Stomach (tissue), 9 donors: ENCODE measurements around the gene LBX2. TPM values are rescaled to one million over a fixed set of nuclear protein-coding genes. Genes with fewer than 3 reads are reported as not detected.

Source experiments
- DNase-seq, 2 donors: peaks; one replicate each; pipeline versions ENCODE4 v3.0.0 to v3.0.0-alpha.2; 2013 to 2019
- H3K27ac ChIP-seq, 5 donors: fragments of 200-600 bp in 4 of 5; sonication (generic) in 4 of 5; one replicate each; pipeline ENCODE4 v1.5.1; 2013 to 2019; ENCODE audit warnings: mild to moderate bottlenecking in 1 of 5, moderate library complexity in 1 of 5
- H3K27me3 ChIP-seq, 3 donors: fragments of 200-600 bp; sonication (generic); one replicate each; pipeline ENCODE4 v1.5.1; 2017 to 2019; ENCODE audit warnings: mixed run types in 1 of 3
- H3K36me3 ChIP-seq, 4 donors: fragments of 200-600 bp; sonication (generic); 1 replicate in 3 of 4; 2 replicates in 1 of 4; pipeline ENCODE4 v1.5.1; 2016 to 2019
- H3K4me1 ChIP-seq, 4 donors: fragments of 200-600 bp; sonication (generic); one replicate each; pipeline ENCODE4 v1.5.1; 2016 to 2019
- H3K4me3 ChIP-seq, 4 donors: fragments of 200-600 bp; sonication (generic) in 3 of 4; one replicate each; pipeline ENCODE4 v1.5.1; 2016 to 2019; ENCODE audit warnings: mild to moderate bottlenecking in 1 of 4
- H3K9me3 ChIP-seq, 4 donors: fragments of 200-600 bp; sonication (generic); one replicate each; pipeline ENCODE4 v1.5.1; 2016 to 2019
- CTCF ChIP-seq, 7 experiments: fragments of 450-650 bp in 4 of 7; fragments of 200-600 bp in 3 of 7; sonication (generic) in 3 of 7; IDR thresholded peaks; one replicate each; pipeline ENCODE4 v1.5.1; 2016 to 2019; ENCODE audit warnings: antibody characterized with exemption in 7 of 7, control low read depth in 2 of 7, mild to moderate bottlenecking in 1 of 7
- EP300 ChIP-seq: sonication (generic); formaldehyde crosslinking; IDR thresholded peaks from one replicate; pipeline ENCODE4 v1.6.1; 2017; ENCODE audit warnings: antibody characterized with exemption
- POLR2A ChIP-seq, 4 donors: fragments of 450-650 bp; IDR thresholded peaks; one replicate each; pipeline ENCODE4 v1.6.1; 2016; ENCODE audit warnings: antibody characterized with exemption in 4 of 4, control low read depth in 2 of 4, mild to moderate bottlenecking in 1 of 4, moderate library complexity in 1 of 4
- POLR2AphosphoS5 ChIP-seq, 3 donors: sonication (generic); formaldehyde crosslinking; IDR thresholded peaks; one replicate each; pipeline ENCODE4 v1.6.1; 2016; ENCODE audit warnings: antibody characterized with exemption in 3 of 3
- WGBS, 5 donors: extraction: QIAGEN DNeasy Blood & Tissue Kit in 3 of 5; methylation state at CpG; one replicate each; pipeline versions ENCODE4 v1.1.5 to v1.1.7; 2013 to 2018; 5-methylcytosine and 5-hydroxymethylcytosine counted together
- intact Hi-C: fragments of 100-400 bp; cut with DNase I; formaldehyde crosslinking; loops from one replicate; pipeline ENCODE4 v1.15.1; 2023; ENCODE audit warnings: low total_unique reads
- polyA plus RNA-seq, 3 donors: library from polyadenylated mRNA; stranded (reverse); fragments of 200-250 nt; gene quantifications; one replicate each; pipeline ENCODE4 v1.2.3, GENCODE V29; 2013
- total RNA-seq, 5 donors: library from RNA; depleted of rRNA; stranded (reverse); fragments of >200 nt; gene quantifications; one replicate each; pipeline versions ENCODE4 v1.1.0 to v1.2.3, GENCODE V29; 2014 to 2016
- donor health status: healthy with polysubstance abuse.
- donor health status: Bipolar disorder and iron deficiency.
- donor health status: healthy.

Gene LBX2
- total and polyA plus RNA-seq, 8 donors: 1.1 to 2.6 (median 1.2) TPM; not detected in 3

GRCh38 chr2:74457129-74457548, 42.3 kb downstream of the LBX2 start:
- Histone ChIP-seq H3K4me1 (peaks cover 37 to 49% (median 41%) of the 10 kb centered on the region in 4 donors), H3K27ac (peak overlapping the region; percentile 93 to 99 (median 97)), H3K9me3 (no peaks in the 10 kb centered on the region), H3K36me3 (peaks cover 5 to 16% (median 14%) of the 10 kb centered on the region in 4 donors), H3K27me3 (no peaks in the 10 kb centered on the region), H3K4me3 (peak overlapping the region; percentile 67 to 81 (median 72))
- WGBS, 5 donors: 0 to 3% (median 1%) methylated on average over 11 to 27 of the region's 27 CpGs
- no peak for TF ChIP-seq POLR2AphosphoS5 (IDR thresholded peaks at IDR 0.05)
- no peak for TF ChIP-seq EP300
- TF ChIP-seq CTCF (IDR thresholded peaks at IDR 0.05): no peak
- TF ChIP-seq POLR2A (IDR thresholded peaks at IDR 0.05): no peak
- DNase-seq: no peak
- intact Hi-C loops: no loop called here

GRCh38 chr2:74454654-74455511, 44.5 kb downstream of the LBX2 start, which contains the start of gene INO80B:
Gene INO80B (plus strand): TSS chr2:74455087. CDS start chr2:74455117, 30 bp downstream.
- peak within 1 kb of the TSS; percentile 21 to 82 (median 79) for H3K27ac ChIP-seq
- WGBS, 5 donors: 0 to 2% (median 1%) methylated on average over 36 to 40 of the region's 40 CpGs

GRCh38 chr2:74450570-74451190, 48.7 kb downstream of the LBX2 start:
- no peak for TF ChIP-seq POLR2A (IDR thresholded peaks at IDR 0.05)
- TF ChIP-seq EP300: no peak
- no peak for TF ChIP-seq CTCF (IDR thresholded peaks at IDR 0.05)
- TF ChIP-seq POLR2AphosphoS5 (IDR thresholded peaks at IDR 0.05): no peak

More at GRCh38 chr2:74454654-74455511, 44.5 kb downstream of the LBX2 start, which contains the start of gene INO80B:
- Histone ChIP-seq H3K36me3 (no peaks in the 10 kb centered on the region), H3K4me1 (peaks cover 37 to 45% (median 41%) of the 10 kb centered on the region in 4 donors), H3K9me3 (no peaks in the 10 kb centered on the region), H3K27me3 (peaks cover 0 to 7% (median 0%) of the 10 kb centered on the region in 3 donors), H3K4me3 (peak within 1 kb of the TSS; percentile 68 to 90 (median 80))
- peak; percentile 97 to 99 for DNase-seq
- no peak for TF ChIP-seq EP300
- TF ChIP-seq POLR2A (IDR thresholded peaks at IDR 0.05): no peak
- peak in 1 of 7 experiments; percentile 18 for TF ChIP-seq CTCF (IDR thresholded peaks at IDR 0.05)
- TF ChIP-seq POLR2AphosphoS5 (IDR thresholded peaks at IDR 0.05): peak; percentile 80 to 99 (median 93)
- intact Hi-C loops: no loop called here

GRCh38 chr2:74448771-74449170, 50.6 kb downstream of the LBX2 start:
- Histone ChIP-seq H3K27me3 (peaks cover 0 to 10% (median 0%) of the 10 kb centered on the region in 3 donors), H3K9me3 (no peaks in the 10 kb centered on the region), H3K4me3 (no peak overlapping the region), H3K4me1 (peaks cover 0 to 8% (median 0%) of the 10 kb centered on the region in 4 donors), H3K27ac (no peak overlapping the region), H3K36me3 (no peaks in the 10 kb centered on the region)
- no peak for DNase-seq
- 59 to 83% (median 77%) methylated on average over 2 of the region's 2 CpGs for whole genome bisulfite sequencing, 5 donors
- TF ChIP-seq EP300: no peak
- no peak for TF ChIP-seq POLR2AphosphoS5 (IDR thresholded peaks at IDR 0.05)
- no peak for TF ChIP-seq CTCF (IDR thresholded peaks at IDR 0.05)
- TF ChIP-seq POLR2A (IDR thresholded peaks at IDR 0.05): no peak
- intact Hi-C loops: no loop called here

More at GRCh38 chr2:74450570-74451190, 48.7 kb downstream of the LBX2 start:
- Histone ChIP-seq H3K4me1 (peaks cover 6 to 12% (median 10%) of the 10 kb centered on the region in 4 donors), H3K9me3 (no peaks in the 10 kb centered on the region), H3K36me3 (no peaks in the 10 kb centered on the region), H3K4me3 (no peak overlapping the region), H3K27ac (no peak overlapping the region), H3K27me3 (peaks cover 0 to 7% (median 0%) of the 10 kb centered on the region in 3 donors)
- WGBS, 5 donors: 77 to 91% (median 84%) methylated on average over 3 of the region's 3 CpGs
- intact Hi-C loops: no loop called here
- DNase-seq: no peak
